ENCODE measurements around the gene CPAMD8.

DNA sequence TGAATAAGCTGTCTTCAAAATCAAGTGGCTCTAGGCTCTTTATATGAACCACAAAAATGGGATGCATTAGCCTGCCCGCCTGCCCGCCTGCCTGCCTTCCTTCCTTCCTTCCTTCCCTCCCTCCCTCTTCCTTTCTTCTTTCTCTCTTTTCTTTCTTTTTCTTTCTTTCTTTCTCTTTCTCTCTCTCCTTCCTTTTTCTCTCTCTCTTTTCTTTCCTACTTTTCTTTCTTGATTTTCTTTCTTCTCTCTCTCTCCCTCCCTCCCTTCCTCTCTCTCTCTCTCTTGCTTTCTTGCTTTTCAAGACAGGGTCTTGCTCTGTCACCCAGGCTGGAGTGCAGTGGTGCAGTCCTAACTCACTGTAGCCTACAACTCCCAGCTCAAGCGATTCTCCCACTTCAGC, 110.9 kb downstream of the CPAMD8 start:
- TF ChIP-seq EZH2 (IDR thresholded peaks at IDR 0.05) (no peak), FOSL1 (IDR thresholded peaks at IDR 0.05; ENCODE audit: low read depth) (no peak), TCF7L2 (IDR thresholded peaks at IDR 0.05; ENCODE audit: borderline replicate concordance, extremely low read depth, insufficient read depth, insufficient read length) (no peak), RAD21 (IDR thresholded peaks at IDR 0.05; ENCODE audit: low read depth) (no peak), POLR2A (IDR thresholded peaks at IDR 0.05; ENCODE audit: borderline replicate concordance, extremely low read depth, insufficient read depth, insufficient read length) (no peak), POLR2AphosphoS5 (IDR thresholded peaks at IDR 0.05; ENCODE audit: low read depth, low read length) (no peak), CEBPB (IDR thresholded peaks at IDR 0.05; ENCODE audit: low read depth) (no peak), REST (IDR thresholded peaks at IDR 0.05; ENCODE audit: low read depth) (no peak), ZNF274 (IDR thresholded peaks at IDR 0.05; ENCODE audit: low read depth, low read length) (no peak), CBX3 (IDR thresholded peaks at IDR 0.05; ENCODE audit: low read depth) (no peak), EGR1 (IDR thresholded peaks at IDR 0.05; ENCODE audit: low read depth) (no peak)
- TF ChIP-seq, protein P1, sequence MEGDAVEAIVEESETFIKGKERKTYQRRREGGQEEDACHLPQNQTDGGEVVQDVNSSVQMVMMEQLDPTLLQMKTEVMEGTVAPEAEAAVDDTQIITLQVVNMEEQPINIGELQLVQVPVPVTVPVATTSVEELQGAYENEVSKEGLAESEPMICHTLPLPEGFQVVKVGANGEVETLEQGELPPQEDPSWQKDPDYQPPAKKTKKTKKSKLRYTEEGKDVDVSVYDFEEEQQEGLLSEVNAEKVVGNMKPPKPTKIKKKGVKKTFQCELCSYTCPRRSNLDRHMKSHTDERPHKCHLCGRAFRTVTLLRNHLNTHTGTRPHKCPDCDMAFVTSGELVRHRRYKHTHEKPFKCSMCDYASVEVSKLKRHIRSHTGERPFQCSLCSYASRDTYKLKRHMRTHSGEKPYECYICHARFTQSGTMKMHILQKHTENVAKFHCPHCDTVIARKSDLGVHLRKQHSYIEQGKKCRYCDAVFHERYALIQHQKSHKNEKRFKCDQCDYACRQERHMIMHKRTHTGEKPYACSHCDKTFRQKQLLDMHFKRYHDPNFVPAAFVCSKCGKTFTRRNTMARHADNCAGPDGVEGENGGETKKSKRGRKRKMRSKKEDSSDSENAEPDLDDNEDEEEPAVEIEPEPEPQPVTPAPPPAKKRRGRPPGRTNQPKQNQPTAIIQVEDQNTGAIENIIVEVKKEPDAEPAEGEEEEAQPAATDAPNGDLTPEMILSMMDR (IDR thresholded peaks at IDR 0.05 in 2 of 3, conservative IDR thresholded peaks at IDR 0.05 in 1 of 3; ENCODE audit: borderline replicate concordance in 1 of 3, insufficient read depth in 1 of 3, low read depth in 2 of 3, low read length in 2 of 3) = no peak
- TF ChIP-seq, protein P2, sequence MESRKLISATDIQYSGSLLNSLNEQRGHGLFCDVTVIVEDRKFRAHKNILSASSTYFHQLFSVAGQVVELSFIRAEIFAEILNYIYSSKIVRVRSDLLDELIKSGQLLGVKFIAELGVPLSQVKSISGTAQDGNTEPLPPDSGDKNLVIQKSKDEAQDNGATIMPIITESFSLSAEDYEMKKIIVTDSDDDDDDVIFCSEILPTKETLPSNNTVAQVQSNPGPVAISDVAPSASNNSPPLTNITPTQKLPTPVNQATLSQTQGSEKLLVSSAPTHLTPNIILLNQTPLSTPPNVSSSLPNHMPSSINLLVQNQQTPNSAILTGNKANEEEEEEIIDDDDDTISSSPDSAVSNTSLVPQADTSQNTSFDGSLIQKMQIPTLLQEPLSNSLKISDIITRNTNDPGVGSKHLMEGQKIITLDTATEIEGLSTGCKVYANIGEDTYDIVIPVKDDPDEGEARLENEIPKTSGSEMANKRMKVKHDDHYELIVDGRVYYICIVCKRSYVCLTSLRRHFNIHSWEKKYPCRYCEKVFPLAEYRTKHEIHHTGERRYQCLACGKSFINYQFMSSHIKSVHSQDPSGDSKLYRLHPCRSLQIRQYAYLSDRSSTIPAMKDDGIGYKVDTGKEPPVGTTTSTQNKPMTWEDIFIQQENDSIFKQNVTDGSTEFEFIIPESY (IDR thresholded peaks at IDR 0.05; ENCODE audit: extremely low read depth, insufficient replicate concordance, low read length) = no peak
- TF ChIP-seq, protein P3, sequence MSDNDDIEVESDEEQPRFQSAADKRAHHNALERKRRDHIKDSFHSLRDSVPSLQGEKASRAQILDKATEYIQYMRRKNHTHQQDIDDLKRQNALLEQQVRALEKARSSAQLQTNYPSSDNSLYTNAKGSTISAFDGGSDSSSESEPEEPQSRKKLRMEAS (IDR thresholded peaks at IDR 0.05) = no peak
